HEK293T (cell line): ENCODE measurements around the gene AMBP.

Experiments used
- CTCF ChIA-PET: fragments of 350-600 bp; formaldehyde crosslinking; extraction: SDS; loops from one replicate; lab custom pipeline; 2021; ENCODE audit warnings: antibody characterized with exemption, inconsistent platforms; lab: Yijun Ruan, JAX
- POLR2A ChIA-PET: fragments of 350-600 bp; formaldehyde crosslinking; extraction: SDS; loops from one replicate; lab custom pipeline; 2020; ENCODE audit warnings: antibody characterized with exemption, inconsistent platforms; lab: Yijun Ruan, JAX
- DNase-seq: peaks from one replicate; pipeline ENCODE4 v3.0.0; 2012; ENCODE audit warnings: mixed read lengths; ENCODE audit errors: extremely low spot score
- ARNT ChIP-seq: fragments of 450-650 bp; IDR thresholded peaks from 2 replicates; pipeline ENCODE4 v1.6.1; 2017; ENCODE audit warnings: mild to moderate bottlenecking
- BHLHE40 ChIP-seq: fragments of 450-650 bp; IDR thresholded peaks from 2 replicates; pipeline ENCODE4 v1.6.1; 2016; ENCODE audit warnings: mild to moderate bottlenecking, moderate library complexity, borderline replicate concordance
- CTBP1 ChIP-seq: fragments of 450-650 bp; IDR thresholded peaks from 2 replicates; pipeline ENCODE4 v1.6.1; 2016; ENCODE audit warnings: borderline replicate concordance
- ELF4 ChIP-seq: fragments of 450-650 bp; IDR thresholded peaks from 2 replicates; pipeline ENCODE4 v1.6.1; 2017; ENCODE audit warnings: antibody characterized with exemption
- FOXA1 ChIP-seq: fragments of 450-650 bp; IDR thresholded peaks from 2 replicates; pipeline ENCODE4 v1.6.1; 2016; ENCODE audit warnings: mild to moderate bottlenecking
- FOXK2 ChIP-seq: fragments of 450-650 bp; IDR thresholded peaks from 2 replicates; pipeline ENCODE4 v1.6.1; 2016; ENCODE audit warnings: mild to moderate bottlenecking
- FOXM1 ChIP-seq: fragments of 450-650 bp; IDR thresholded peaks from 2 replicates; pipeline ENCODE4 v1.6.1; 2017; ENCODE audit warnings: mild to moderate bottlenecking, borderline replicate concordance
- HDGF ChIP-seq: fragments of 450-650 bp; IDR thresholded peaks from 2 replicates; pipeline ENCODE4 v1.6.1; 2017; ENCODE audit warnings: antibody characterized with exemption, borderline replicate concordance
- L3MBTL2 ChIP-seq: fragments of 450-650 bp; conservative IDR thresholded peaks from 2 replicates; pipeline ENCODE4 v1.6.1; 2016; ENCODE audit warnings: mild to moderate bottlenecking
- LEF1 ChIP-seq: fragments of 450-650 bp; IDR thresholded peaks from 2 replicates; pipeline ENCODE4 v1.6.1; 2017; ENCODE audit warnings: mild to moderate bottlenecking, borderline replicate concordance
- NFRKB ChIP-seq: fragments of 450-650 bp; IDR thresholded peaks from 2 replicates; pipeline ENCODE4 v1.6.1; 2016; ENCODE audit warnings: mild to moderate bottlenecking, moderate library complexity
- PKNOX1 ChIP-seq: fragments of 450-650 bp; IDR thresholded peaks from 2 replicates; pipeline ENCODE4 v1.6.1; 2016
- SP1 ChIP-seq: fragments of 450-650 bp; IDR thresholded peaks from 2 replicates; pipeline ENCODE4 v1.6.1; 2017
- SUZ12 ChIP-seq: fragments of 450-650 bp; IDR thresholded peaks from 2 replicates; pipeline ENCODE4 v1.6.1; 2016; ENCODE audit warnings: mild to moderate bottlenecking
- TARDBP ChIP-seq: fragments of 450-650 bp; IDR thresholded peaks from 2 replicates; pipeline ENCODE4 v1.6.1; 2016
- ZNF384 ChIP-seq: fragments of 450-650 bp; IDR thresholded peaks from 2 replicates; pipeline ENCODE4 v1.6.1; 2016

AMBP gene

GRCh38 chr9:114112778-114113584, 34.9 kb upstream of the AMBP start:
- ChIA-PET CTCF (interaction anchor here (1.5 to 2.1 kb wide), 2 partner anchors 19 to 178 kb away, joined by 3 to 7 read pairs; no protein-coding TSS in a partner anchor), POLR2A (no interaction called here)
- TF ChIP-seq NFRKB: no peak
- TF ChIP-seq FOXM1: no peak
- TF ChIP-seq SP1: no peak
- no peak for TF ChIP-seq L3MBTL2
- TF ChIP-seq HDGF: no peak
- TF ChIP-seq PKNOX1: no peak
- no peak for TF ChIP-seq BHLHE40
- no peak for TF ChIP-seq FOXK2
- TF ChIP-seq CTBP1: no peak
- TF ChIP-seq ARNT: no peak
- no peak for TF ChIP-seq LEF1
- no peak for TF ChIP-seq TARDBP
- TF ChIP-seq SUZ12: no peak
- no peak for TF ChIP-seq ELF4
- no peak for TF ChIP-seq FOXA1
- no peak for TF ChIP-seq ZNF384
- DNase-seq: no peak

GRCh38 chr9:114112325-114112724, 34.2 kb upstream of the AMBP start:
- no peak for TF ChIP-seq CTBP1
- TF ChIP-seq BHLHE40: no peak
- TF ChIP-seq NFRKB: no peak
- TF ChIP-seq ELF4: no peak
- TF ChIP-seq FOXM1: no peak
- TF ChIP-seq SUZ12: no peak
- no peak for TF ChIP-seq SP1
- TF ChIP-seq PKNOX1: no peak
- TF ChIP-seq ZNF384: no peak
- no peak for TF ChIP-seq LEF1
- TF ChIP-seq HDGF: no peak
- TF ChIP-seq ARNT: no peak
- TF ChIP-seq L3MBTL2: no peak
- CTCF ChIA-PET: interaction anchor here (1.5 to 2.1 kb wide), 2 partner anchors 18 to 179 kb away, joined by 3 to 7 read pairs; no protein-coding TSS in a partner anchor
- no peak for DNase-seq
- POLR2A ChIA-PET: no interaction called here

GRCh38 chr9:114110180-114110579, 32.1 kb upstream of the AMBP start:
- ChIA-PET CTCF (interaction anchor here (0.7 to 3.7 kb wide), 2 partner anchors 153 to 180 kb away, joined by 3 to 37 read pairs; no protein-coding TSS in a partner anchor), POLR2A (no interaction called here)
- TF ChIP-seq FOXA1 (no peak), ARNT (no peak), ELF4 (no peak), CTBP1 (no peak), SUZ12 (no peak), ZNF384 (no peak)
- no peak for DNase-seq

- POLR2A ChIA-PET: interaction anchor here (0.9 kb wide), 1 partner anchor 25 kb away, joined by 3 read pairs; no protein-coding TSS in a partner anchor
- no peak for DNase-seq
- TF ChIP-seq FOXA1 (no peak), SUZ12 (no peak), SP1 (no peak), PKNOX1 (no peak), ZNF384 (no peak), FOXM1 (no peak), NFRKB (no peak), L3MBTL2 (no peak), HDGF (no peak)
- CTCF ChIA-PET: interaction anchor here (1.2 to 3.7 kb wide), 4 partner anchors 27 to 182 kb away, joined by 5 to 37 read pairs (median 18); no protein-coding TSS in a partner anchor
Measured at GRCh38 chr9:114109124-114109523, 31.0 kb upstream of the AMBP start.

GRCh38 chr9:114108016-114108833, 30.1 kb upstream of the AMBP start:
- TF ChIP-seq ARNT (no peak), ZNF384 (no peak), PKNOX1 (no peak), NFRKB (no peak), FOXM1 (no peak), CTBP1 (no peak), ELF4 (no peak), BHLHE40 (no peak)
- ChIA-PET POLR2A (no interaction called here), CTCF (interaction anchor here (0.5 to 3.7 kb wide), 26 partner anchors 8 to 637 kb away, joined by 3 to 37 read pairs (median 4); partner anchors contain the start of genes COL27A1 and KIF12)
- DNase-seq: peak; percentile 87
